ENCODE measurements around the gene SIL1.
"Not testable (repeated sequence)": the region's sequence is repeated elsewhere in the genome, so short reads cannot be mapped to it uniquely, and the experiment has no call there.

SIL1 gene

GRCh38 chr5:139199321-139199720 is 1.2 kb upstream of the SIL1 start:
- no peak for DNase-seq

GRCh38 chr5:139196296-139196956 is 1.7 kb downstream of the SIL1 start:
- DNase-seq = no peak

- no peak for DNase-seq
Observed at GRCh38 chr5:139194486-139194885, 3.7 kb downstream of the SIL1 start.

- no peak for DNase-seq
Observed at GRCh38 chr5:139193928-139194327, 4.2 kb downstream of the SIL1 start.

GRCh38 chr5:139192906-139193305 is 5.3 kb downstream of the SIL1 start:
- not testable (repeated sequence) for DNase-seq

DNA sequence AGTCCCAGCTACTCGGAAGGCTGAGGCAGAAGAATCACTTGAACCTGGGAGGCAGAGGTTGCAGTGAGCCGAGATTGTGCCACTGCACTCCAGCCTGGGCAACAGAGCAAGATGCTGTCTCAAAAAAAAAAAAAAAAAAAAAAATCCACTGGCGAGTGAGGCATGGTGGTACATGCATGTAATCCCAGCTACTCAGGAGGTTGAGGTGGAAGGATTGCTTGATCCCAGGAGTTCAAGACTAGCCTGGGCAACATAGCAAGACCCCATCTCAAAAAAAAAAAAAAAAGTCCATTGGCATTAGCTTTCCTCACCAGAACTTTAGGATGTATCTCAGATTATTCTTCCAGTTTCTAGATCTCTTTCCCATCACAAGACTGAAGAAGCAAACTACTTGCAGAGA is 6.2 kb downstream of the SIL1 start:
- DNase-seq = not testable (repeated sequence)

DNA sequence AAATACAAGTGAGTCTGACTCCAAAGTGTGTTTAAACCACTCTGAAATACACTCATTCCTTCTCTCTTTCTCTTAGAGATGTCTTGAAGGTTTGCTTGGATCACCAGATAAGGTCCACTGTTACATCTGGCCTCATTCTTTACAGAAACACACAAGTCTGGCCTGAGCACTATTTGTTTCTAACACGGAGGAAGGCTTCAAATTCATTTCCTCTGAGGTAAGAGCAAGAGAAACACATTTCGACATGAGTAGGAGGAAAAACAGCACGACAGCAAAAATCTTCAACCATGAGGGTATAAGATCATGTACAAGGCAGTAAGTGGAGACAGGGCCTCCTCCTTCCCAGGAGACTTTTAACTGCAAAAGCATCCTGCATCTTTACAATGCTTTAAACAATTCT is 8.0 kb downstream of the SIL1 start:
- no peak for DNase-seq

DNA sequence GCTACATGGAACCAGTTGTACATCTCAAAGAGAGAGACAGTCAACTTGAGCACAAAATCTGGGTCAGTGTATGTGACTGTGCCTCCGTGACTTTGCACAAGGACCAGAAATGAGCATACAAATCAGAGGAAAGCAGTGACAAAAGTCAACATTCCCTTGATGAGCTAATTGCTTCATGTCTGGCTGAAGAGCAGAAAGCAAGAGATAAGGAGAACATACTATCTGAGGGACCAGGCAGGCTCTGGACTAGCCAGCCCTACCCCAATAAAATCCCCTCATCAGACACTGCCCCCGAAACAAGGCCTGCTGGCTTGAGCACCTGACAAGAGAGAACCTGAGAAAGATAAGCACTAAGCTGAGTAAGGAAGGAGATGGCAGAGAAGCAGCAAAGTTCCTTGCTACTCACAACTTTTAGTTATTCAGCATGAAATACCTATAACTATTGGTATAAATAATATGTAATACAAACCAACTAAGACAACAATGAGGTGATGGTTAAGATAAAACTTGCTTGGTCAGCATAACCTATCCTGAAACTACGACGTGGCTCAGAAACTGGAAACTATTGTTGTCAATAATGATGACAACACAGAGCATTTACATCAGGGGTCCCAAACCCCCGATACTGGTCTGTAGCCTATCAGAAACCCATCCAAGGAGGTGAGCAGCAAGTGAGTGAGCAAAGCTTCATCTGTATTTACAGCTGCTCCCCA is 9.5 kb downstream of the SIL1 start:
- no peak for DNase-seq

GRCh38 chr5:139186752-139187326 is 11.3 kb downstream of the SIL1 start:
- DNase-seq = no peak

DNA sequence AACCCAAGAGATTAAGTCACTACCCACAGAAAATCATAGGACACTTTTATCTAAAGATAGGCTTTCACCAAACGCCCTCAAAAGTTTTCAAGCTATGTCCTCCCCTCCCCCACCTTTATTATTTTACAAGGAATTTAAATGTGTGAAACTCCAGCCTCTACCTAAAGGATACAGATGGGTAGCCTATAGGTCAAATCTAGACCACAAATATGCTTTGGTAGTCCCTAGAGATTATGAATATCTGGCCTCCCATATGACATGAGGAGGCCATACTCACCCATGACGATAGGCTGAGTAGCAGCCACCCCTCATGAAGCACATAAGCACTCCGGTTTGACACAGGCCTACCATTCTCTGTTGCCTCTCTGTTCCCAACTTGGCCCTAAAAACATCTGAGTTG is 11.9 kb downstream of the SIL1 start:
- DNase-seq = no peak

DNA sequence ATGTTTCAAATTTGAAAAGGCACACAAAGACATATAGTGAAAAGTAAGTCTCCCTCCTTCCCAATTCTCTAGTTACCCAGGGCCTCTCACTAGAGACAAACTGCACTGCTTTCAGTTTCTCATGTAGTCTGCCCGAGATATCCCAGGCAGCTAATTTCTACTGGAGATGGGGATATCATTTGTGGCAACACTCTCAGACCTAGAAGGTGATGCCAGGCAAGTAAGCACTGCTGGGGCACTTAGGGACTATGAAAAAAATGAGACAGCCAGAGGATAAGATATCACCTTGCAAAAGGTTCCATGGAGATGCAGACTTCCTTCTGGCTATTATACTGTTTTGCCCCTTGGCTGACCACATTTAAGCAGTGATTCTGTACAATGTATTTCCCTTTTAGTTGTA is 12.6 kb downstream of the SIL1 start:
- no peak for DNase-seq

- DNase-seq = no peak
Observed at GRCh38 chr5:139183502-139183901, 14.7 kb downstream of the SIL1 start.

DNA sequence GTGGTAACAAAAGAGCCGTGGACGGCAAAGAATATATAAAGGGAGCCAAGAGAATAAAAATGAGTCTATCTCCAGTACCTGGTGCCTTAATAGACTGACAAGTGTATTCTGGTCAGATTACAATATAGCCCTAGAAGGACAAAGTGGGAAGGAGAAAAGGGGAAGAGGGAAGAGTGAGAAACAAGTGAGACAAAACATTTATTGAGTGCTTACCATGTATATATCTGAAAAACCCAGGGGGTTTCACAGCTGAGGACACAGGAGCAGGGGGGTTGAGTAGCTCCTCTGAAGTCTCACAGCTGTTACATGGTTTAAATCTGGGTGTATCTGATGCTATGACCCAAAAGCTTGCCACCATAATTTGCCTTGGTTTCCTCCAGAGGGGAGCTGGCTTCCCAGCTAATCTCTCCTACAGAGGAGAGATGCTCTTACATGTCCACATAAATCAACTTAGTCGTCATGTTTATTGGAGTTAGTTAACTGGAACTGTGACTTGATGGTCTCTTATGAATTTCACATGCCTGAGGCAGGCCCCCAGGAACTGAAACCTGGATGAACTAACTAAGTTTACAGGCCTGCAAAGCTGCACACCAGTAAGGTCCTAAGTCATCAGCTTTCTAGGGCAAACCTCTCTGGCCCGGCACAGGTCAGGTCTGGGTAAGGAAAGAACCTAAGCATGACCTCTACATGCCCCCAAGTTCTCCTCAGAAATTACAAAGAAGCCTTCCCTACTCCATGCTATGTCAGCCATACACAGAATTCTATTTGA is 15.5 kb downstream of the SIL1 start:
- DNase-seq = peak; percentile 37

DNA sequence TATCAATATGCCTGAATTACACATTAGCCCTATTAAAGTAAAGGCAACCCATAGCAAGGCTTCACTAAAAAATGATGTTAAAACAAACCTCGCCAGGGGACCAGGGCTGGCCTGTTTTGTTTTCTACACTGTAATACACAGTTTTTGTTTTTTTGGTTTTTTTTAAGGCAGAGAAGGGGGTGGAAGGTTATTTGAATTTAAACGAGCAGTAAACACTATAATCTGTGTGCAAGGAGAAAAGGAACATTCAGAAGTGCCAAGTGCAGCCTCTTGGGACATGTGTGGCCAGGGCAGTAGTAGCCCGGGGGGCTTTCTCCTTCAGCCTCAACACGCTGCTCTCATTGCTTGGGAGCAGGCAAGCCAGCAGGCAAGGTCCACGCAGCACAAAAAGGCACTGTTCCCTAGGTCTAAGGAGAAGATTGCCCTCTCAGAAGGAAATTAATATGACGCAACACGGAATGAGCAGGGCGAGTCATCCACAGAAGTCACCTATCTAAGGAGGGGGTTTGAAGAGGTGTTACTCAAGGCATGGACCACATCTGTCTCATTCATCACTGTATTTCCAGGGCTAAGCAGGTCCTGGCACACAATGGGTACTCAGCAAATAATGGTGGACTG is 16.2 kb downstream of the SIL1 start:
- DNase-seq = peak; percentile 36

DNA sequence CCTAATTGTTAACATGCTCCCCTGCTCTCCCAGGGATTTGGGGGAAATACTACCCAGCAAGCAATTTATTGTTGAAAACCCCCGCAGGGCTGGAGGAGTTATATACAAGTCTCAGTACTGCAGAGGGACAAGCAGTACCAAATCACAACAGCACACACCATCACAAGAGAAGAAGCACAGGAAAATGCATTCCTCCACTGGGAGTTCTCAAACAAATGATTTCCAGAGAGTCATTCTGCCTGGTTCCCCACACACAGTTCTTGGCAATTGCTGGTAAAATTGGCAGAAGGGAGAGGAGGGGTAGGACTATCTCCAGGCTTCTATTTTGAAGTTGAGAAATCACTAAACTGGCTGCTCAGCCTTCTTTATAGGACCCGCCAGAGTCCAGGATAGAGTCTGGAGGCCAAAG is 16.8 kb downstream of the SIL1 start:
- DNase-seq = no peak

DNA sequence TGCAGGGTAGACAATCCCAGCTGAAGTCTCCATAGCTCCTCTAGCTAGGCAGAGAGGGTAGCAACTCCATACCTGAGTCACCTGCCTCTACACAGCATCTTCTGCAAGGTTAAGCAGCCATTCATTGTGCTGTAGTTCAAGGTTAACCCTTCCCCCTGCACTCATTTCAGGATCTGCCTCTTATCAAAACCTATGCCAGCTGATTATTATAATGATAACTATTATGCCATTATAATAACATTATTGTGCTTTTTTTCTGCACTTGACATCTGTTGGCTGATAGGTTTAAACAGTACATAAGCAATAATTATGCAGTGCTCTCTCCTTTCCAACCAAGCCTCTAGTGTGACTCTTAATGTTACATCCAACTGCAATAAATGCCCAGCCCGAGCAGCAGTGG is 17.3 kb downstream of the SIL1 start:
- no peak for DNase-seq

DNA sequence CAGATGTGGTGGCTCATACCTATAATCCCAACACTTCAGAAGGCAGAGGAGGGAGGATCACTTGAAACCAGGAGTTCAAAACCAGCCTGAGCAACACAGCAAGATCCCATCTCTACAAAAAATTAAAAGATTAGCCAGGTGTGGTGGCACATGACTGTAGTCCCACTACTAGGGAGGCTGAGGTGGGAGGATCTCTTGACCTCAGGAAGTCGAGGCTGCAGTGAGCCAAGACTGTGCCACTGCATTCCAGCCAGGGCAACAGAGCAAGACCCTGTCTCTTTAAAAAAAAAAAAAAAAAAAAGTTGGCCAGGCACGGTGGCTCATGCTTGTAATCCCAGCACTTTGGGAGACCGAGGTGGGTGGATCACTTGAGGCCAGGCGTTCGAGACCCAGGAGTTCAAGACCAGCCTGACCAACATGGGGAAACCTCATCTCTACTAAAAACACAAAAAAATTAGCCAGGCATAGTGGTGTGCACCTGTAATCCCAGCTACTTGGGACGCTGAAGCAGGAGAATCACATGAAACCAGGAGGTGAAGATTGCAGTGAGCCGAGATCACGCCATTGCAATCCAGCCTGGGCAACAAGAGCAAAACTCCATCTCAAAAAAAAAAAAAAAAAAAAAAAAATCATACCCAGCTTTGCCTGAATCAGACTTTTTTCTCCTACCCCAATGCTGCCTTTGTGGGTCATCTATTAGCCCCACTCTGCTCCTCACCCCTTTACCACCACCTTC is 18.2 kb downstream of the SIL1 start:
- not testable (repeated sequence) for DNase-seq

- no peak for DNase-seq
Observed at GRCh38 chr5:139178935-139179334, 19.2 kb downstream of the SIL1 start.

- no peak for DNase-seq
Observed at GRCh38 chr5:139178589-139178917, 19.6 kb downstream of the SIL1 start.

DNA sequence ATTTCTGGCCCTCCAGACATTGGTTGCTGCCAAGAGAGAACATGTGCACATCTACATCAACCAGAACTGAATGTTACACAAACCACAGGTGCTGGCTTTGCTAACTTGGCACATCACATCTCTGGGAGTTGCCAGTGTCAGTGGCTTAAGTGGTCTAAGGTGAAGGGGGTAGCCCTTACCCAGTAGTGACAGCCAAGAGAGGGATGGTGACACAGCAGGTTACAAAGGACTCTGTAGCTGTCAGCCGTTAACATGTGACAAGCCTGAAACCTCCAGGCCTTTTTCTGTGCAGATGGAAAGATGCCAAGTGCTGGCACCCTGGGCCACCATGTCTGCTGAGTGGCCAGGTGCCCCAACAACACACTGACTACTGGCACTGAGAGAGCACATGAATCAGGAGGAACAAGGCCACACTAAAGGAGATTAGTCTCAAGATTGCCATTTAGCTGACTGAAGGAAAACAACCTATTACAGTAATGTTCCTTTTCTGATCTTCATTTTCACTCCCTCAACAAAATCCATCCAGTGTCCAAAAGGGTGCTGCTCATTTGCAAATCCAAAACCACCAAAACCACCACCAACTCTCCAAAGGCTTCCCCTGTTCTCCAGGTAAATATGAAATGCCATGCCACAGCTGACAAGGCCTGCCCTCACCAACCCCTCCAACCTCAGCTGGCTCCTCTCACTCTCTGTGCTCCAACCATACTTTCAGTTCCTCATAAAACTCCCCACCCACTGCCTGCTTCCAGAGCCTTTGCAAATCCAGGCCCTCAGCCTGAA is 20.2 kb downstream of the SIL1 start:
- DNase-seq = no peak

DNA sequence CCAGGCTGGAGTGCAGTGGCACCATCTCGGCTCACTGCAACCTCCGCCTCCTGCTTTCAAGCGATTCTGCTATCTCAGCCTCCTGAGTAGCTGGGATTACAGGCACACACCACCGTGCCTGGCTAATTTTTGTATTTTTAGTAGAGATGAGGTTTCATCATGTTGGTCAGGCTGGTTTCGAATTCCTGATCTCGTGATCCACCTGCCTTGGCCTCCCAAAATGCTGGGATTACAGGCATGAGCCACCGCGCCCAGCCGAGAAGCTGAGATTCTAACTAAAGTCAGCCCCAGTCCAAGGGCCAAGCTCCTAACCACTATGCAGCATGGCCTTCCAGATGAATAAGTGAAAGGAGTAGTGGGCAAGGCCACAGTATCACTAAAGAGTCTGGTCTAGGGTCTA is 20.9 kb downstream of the SIL1 start:
- DNase-seq = not testable (repeated sequence)

DNA sequence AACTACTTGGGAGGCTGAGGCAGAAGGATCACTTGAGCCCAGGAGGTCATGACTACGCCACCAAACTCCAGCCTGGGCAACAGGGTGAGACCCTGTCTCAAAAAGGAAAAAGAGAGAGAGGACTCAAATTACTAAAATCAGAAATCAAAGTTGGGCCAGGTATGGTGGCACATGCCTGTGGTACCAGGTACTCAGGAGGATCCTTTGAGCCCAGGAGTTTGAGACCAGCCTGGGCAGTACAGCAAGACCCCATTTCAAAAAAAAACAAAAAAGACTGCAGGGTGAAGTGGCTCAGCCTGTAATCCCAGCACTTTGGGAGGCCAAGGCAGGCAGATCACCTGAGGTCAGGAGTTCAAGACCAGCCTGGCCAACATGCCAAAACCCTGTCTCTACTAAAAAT is 23.8 kb downstream of the SIL1 start:
- not testable (repeated sequence) for DNase-seq
